ENCODE measurements around the gene FTH1. TPM values are rescaled to one million over a fixed set of nuclear protein-coding genes. Genes with fewer than 3 reads are reported as not detected.

FTH1 gene
- total and polyA plus RNA-seq, 2 of the 13 experiments (the other 11 are each of a cell fraction or from before 2014, with no cell fraction given) = 607 to 760 TPM

DNA sequence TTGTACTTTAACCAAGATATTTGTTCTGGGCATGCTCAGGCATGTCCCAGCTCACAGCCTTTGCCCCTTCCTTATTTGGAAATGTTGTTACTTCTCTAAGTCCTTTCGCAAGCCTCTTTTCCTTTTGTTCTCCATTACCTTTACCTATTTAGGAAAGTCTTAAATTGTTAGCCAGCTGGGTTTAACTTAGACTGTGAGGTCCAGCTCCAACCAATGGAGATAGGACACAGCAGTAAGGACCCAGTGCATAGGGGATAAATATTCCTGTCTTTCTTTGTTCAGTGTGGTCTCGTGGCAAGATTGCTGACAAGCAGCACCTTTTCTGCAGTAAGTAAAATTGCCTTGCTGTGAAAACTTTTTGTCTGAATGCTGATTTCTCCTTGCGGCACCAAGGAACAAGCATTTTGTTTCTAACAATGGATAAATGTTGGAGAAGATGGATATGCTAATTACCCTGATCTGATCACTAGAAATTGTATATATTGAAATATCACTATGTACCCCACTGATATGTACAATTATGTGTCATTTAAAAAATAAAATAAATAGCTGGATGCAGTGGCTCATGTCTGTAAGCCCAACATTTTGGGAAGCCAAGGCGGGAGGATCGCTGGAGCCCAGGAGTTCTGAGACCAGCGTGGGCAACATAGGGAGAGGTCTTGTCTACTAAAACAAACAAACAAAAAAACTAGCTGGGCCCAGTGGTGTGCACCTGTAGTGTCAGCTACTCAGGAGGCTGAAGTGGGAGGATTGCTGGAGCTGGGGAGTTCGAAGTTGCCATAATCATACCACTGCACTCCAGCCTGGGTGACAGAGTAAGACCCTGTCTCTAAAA lies 31.9 kb upstream of the FTH1 start (continued):
- peak in 1 of 2 experiments; percentile 53; a peak in 1 of 4 replicates for TF ChIP-seq EP300 (IDR thresholded peaks at IDR 0.05; ENCODE audit: low read depth in 2 of 2, low read length in 2 of 2)
- TF ChIP-seq EP300 (CRISPR knock-in tag; IDR thresholded peaks at IDR 0.05; ENCODE audit: borderline replicate concordance) = no peak; the same call in 1 of the 2 replicates
- TF ChIP-seq ZNF12 (CRISPR knock-in tag; IDR thresholded peaks at IDR 0.05) = peak; percentile 38; the same call in 1 of the 2 replicates
- no peak for TF ChIP-seq ZNF577 (CRISPR knock-in tag; IDR thresholded peaks at IDR 0.05; ENCODE audit: borderline replicate concordance, low read depth)
- TF ChIP-seq, protein P1, sequence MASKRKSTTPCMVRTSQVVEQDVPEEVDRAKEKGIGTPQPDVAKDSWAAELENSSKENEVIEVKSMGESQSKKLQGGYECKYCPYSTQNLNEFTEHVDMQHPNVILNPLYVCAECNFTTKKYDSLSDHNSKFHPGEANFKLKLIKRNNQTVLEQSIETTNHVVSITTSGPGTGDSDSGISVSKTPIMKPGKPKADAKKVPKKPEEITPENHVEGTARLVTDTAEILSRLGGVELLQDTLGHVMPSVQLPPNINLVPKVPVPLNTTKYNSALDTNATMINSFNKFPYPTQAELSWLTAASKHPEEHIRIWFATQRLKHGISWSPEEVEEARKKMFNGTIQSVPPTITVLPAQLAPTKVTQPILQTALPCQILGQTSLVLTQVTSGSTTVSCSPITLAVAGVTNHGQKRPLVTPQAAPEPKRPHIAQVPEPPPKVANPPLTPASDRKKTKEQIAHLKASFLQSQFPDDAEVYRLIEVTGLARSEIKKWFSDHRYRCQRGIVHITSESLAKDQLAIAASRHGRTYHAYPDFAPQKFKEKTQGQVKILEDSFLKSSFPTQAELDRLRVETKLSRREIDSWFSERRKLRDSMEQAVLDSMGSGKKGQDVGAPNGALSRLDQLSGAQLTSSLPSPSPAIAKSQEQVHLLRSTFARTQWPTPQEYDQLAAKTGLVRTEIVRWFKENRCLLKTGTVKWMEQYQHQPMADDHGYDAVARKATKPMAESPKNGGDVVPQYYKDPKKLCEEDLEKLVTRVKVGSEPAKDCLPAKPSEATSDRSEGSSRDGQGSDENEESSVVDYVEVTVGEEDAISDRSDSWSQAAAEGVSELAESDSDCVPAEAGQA (IDR thresholded peaks at IDR 0.05; ENCODE audit: low read depth) = no peak
- TF ChIP-seq, protein P1 (CRISPR knock-in tag; IDR thresholded peaks at IDR 0.05; ENCODE audit: borderline replicate concordance) = no peak
- no peak for TF ChIP-seq REL (CRISPR knock-in tag; conservative IDR thresholded peaks at IDR 0.05)
- TF ChIP-seq, protein P2, sequence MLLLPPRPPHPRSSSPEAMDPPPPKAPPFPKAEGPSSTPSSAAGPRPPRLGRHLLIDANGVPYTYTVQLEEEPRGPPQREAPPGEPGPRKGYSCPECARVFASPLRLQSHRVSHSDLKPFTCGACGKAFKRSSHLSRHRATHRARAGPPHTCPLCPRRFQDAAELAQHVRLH (CRISPR knock-in tag; IDR thresholded peaks at IDR 0.05; ENCODE audit: borderline replicate concordance, low read depth) = no peak
- TF ChIP-seq, protein P3, sequence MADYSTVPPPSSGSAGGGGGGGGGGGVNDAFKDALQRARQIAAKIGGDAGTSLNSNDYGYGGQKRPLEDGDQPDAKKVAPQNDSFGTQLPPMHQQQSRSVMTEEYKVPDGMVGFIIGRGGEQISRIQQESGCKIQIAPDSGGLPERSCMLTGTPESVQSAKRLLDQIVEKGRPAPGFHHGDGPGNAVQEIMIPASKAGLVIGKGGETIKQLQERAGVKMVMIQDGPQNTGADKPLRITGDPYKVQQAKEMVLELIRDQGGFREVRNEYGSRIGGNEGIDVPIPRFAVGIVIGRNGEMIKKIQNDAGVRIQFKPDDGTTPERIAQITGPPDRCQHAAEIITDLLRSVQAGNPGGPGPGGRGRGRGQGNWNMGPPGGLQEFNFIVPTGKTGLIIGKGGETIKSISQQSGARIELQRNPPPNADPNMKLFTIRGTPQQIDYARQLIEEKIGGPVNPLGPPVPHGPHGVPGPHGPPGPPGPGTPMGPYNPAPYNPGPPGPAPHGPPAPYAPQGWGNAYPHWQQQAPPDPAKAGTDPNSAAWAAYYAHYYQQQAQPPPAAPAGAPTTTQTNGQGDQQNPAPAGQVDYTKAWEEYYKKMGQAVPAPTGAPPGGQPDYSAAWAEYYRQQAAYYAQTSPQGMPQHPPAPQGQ (CRISPR knock-in tag; IDR thresholded peaks at IDR 0.05; ENCODE audit: borderline replicate concordance) = no peak
- TF ChIP-seq NR2F6 (IDR thresholded peaks at IDR 0.05) = 0 out of 2 replicates have a peak, but pooled peaks have one; percentile 19
- no peak for TF ChIP-seq NR2F6 (CRISPR knock-in tag; IDR thresholded peaks at IDR 0.05)
- peak; percentile 75 for TF ChIP-seq SOX5 (CRISPR knock-in tag; IDR thresholded peaks at IDR 0.05; ENCODE audit: borderline replicate concordance)
- no peak for TF ChIP-seq ARNT2 (CRISPR knock-in tag; IDR thresholded peaks at IDR 0.05; ENCODE audit: low read depth)
- no peak for TF ChIP-seq HIVEP1 (CRISPR knock-in tag; IDR thresholded peaks at IDR 0.05)
- no peak for TF ChIP-seq SIN3A (IDR thresholded peaks at IDR 0.05; ENCODE audit: borderline replicate concordance, low read depth, low read length)
- TF ChIP-seq ZNF607 (CRISPR knock-in tag; IDR thresholded peaks at IDR 0.05; ENCODE audit: borderline replicate concordance) = no peak
- 0 out of 2 replicates have a peak, but pooled peaks have one; percentile 36 for TF ChIP-seq ISL2 (CRISPR knock-in tag; IDR thresholded peaks at IDR 0.05)
- 0 out of 2 replicates have a peak, but pooled peaks have one; percentile 37 for TF ChIP-seq CHD4 (IDR thresholded peaks at IDR 0.05; ENCODE audit: borderline replicate concordance, low read length)
- TF ChIP-seq SMAD3 (CRISPR knock-in tag; IDR thresholded peaks at IDR 0.05) = no peak
- no peak for TF ChIP-seq ZNF333 (CRISPR knock-in tag; IDR thresholded peaks at IDR 0.05; ENCODE audit: borderline replicate concordance)
- TF ChIP-seq KDM1A (CRISPR knock-in tag; IDR thresholded peaks at IDR 0.05) = no peak
- no peak for TF ChIP-seq RFXANK (CRISPR knock-in tag; IDR thresholded peaks at IDR 0.05)

All from HepG2 (cell line).